Measurements from ENCODE around the gene SERPINB1.
"Not testable (repeated sequence)": the region's sequence is repeated elsewhere in the genome, so short reads cannot be mapped to it uniquely, and the experiment has no call there.

Gene SERPINB1

DNA sequence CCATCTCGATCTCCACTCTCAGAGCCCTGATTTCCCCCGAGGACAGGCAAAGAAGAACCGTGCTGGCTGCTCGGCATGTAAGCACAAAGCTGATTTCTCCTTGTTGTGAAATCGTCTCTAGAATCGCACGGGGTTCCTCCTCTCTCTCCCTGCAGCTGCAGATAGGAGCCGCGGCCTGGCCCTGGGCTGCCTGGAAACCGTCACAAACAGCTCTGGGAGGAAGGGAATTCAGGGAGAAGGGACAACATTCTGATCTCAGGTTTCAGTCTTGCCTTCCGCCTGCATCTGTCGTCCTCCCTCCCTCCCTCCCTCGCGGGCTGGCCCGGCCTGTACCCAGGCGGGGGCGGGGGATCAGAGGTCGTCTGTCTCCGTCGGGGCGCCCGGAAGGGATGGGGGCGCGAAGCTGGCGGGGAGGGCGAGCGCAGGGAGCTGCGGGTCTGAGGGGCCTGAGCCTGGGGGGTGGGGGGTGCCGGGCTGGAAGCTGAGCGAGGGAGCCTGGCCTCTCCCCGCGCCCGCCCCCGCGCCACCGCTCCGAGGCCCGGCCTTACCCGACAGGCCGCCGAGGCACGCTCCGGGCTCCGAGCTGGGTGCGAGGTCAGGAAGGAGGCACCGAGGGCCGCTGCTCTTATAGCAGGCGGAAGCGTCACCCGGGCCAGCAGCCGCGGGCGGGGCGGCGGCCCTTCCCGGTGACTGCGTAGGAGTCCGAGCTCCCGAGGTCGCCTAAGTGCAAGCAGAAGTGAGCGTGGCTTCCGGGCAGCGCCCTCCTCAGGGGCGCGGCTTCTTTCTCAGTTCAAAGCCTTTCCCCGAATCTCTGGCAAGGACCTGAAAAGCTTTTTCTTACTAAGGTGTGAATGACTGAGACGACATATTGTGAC, at the start of gene SERPINB1:
TSS of gene SERPINB1 (minus strand) at position 600 of the 875 bp plus-strand sequence. CDS start 1,277 bp downstream, outside the sequence.
- peak; percentile 80 for DNase-seq (ENCODE audit: low spot score)

DNA sequence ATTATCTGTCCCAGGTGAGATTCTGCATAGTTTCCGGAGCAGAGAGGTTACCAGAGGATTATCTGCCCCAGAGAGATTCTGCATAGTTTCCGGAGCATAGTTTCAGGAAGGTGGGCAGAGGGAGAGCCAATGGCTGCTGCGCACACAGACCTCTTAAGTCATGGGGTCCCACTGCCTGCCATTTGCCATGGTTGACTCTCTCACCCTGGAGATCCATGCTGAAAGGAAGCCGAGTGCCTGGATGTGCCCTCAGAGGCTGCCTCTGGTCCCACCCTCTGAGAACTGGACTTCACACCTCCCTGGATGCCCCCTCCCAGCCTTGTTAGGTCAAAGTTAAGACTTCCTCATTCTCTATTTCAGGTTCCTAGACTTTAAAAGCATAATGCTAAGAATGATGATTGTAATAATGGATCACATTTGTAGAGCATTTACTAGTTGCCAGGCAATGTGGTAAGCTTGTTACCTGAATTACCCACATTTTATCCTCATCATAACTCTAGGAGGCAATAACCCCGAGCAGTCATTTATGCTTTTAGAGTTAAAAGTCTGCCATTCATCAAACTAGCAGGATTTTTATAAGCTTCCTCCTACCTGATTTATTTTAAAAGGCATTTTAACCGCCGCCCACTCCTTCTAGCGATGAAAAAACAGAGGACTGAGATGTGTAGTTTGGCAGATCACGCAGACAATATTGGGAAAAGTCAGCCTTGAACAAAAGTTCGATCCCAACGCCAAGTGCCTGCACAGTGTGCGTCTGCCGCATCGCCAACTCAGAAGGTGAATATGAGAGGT, 49.5 kb upstream of the SERPINB1 start:
- no peak for DNase-seq (ENCODE audit: low spot score)

DNA sequence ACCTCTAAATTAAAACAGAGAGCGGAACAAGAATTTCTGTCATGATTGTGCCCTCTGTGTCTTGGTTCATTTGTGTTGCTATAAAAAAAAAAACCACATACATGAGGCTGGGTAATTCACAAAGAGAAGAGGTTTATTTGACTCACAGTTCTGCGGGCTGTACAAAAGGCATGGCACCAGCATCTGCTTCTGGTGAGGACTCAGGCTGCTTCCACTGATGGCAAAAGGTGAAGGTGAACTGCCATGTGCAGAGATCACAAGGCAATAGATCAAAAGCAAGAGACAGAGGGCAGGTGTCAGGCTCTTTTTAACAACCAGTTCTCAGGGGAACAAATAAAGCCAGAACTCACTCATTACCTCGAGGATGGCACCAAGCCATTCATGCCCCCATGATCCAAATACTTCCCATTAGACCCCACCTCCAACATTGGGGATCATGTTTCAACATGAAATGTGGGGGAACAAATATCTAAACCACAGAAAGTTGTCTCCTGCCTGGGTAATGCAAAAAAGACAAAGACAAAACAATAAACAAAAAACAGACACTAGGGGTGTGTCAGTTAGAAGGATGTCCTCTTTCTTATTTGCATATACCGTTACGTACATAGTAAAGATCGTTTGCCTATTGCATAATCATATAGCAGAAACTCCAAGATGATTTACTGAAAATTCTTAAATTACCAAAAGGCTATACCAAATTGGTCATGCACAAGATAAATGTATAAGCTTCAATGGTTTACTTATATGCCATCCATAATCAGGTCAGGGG, 44.5 kb upstream of the SERPINB1 start:
- DNase-seq (ENCODE audit: low spot score), result no peak

DNA sequence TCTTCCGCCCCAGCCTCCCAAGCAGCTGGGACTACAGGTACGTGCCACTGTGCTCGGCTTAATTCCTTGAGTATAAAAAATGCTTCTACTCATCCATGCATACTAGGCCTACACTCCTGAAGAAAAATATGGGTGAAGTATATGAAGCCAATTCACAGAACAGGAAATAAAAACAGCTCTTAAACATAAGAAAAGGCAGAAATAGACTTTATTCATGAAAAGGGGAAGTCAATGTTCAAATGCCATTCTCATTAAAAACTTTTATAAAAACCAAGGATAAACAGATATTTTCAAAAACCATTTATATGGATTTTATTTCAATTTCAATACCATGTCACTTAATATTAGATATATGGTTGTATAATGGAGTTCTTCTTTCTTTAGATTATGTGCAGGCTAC, 43.1 kb upstream of the SERPINB1 start:
- DNase-seq (ENCODE audit: low spot score), result no peak

DNA sequence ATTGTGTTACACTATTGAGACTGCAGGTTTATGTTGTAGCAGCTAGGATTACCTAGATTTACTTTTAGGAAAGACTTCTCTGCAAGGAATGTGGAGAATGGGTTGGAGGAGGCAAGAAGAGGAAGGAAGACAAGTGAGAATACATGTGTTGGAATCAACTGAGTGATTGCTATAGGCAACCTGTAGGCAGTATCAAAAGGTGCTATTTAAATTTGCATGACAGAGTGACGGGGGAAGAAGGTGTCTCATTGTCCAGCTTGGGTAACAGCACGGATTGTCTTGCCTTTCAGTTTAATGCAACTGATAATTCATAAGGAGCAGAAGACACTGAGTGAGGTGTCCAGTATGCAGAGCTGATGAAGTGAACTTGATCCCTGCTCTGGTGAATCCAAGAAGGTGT, 42.0 kb upstream of the SERPINB1 start:
- no peak for DNase-seq (ENCODE audit: low spot score)

DNA sequence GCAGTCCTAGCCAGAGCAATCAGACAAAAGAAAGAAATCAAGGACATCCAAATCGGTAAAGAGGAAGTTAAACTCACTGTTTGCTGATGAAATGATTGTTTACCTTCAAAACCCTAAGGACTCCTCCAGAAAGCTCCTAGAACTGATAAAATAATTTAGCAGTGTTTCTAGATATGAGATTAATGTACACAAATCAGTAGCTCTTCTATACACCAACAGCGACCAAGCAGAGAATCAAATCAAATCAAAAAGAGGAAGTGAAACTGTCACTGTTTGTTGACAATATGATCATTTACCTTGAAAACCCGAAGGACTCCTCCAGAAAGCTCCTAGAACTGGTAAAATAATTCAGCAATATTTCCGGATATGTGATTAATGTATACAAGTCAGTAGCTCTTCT, 39.8 kb upstream of the SERPINB1 start:
- no peak for DNase-seq (ENCODE audit: low spot score)

DNA sequence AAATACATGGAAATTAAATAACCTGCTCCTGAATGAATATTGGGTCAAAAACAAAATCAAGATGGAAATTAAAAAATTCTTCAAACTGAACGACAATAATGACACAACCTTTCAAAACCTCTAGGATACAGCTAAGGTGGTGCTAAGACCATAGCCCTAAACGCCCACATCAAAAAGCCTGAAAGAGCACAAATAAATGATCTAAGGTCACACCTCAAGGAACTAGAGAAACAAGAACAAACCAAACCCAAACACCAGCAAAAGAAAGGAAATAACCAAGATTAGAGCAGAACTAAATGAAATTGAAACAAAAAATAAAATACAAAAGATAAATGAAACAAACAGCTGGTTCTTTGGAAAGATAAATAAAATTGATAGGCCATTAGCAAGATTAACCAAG, 38.5 kb upstream of the SERPINB1 start:
- not testable (repeated sequence) for DNase-seq (ENCODE audit: low spot score)

DNA sequence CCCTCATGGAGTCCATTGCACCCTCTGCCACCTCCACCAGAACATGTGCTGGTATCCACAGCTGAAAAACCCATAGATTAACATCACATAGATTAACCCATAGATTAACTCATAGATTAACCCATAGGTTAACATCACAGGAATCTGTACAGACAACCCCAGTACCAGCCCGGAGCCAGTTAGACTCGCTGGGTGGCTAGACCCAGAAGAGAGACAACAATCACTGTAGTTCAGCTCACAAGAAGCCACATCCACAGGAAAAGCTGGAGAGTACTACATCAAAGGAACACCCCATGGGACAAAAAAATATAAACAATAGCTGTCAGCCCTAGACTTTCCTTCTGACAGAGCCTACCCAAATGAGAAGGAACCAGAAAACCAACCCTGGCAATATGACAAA, 36.3 kb upstream of the SERPINB1 start:
- DNase-seq (ENCODE audit: low spot score), result no peak

DNA sequence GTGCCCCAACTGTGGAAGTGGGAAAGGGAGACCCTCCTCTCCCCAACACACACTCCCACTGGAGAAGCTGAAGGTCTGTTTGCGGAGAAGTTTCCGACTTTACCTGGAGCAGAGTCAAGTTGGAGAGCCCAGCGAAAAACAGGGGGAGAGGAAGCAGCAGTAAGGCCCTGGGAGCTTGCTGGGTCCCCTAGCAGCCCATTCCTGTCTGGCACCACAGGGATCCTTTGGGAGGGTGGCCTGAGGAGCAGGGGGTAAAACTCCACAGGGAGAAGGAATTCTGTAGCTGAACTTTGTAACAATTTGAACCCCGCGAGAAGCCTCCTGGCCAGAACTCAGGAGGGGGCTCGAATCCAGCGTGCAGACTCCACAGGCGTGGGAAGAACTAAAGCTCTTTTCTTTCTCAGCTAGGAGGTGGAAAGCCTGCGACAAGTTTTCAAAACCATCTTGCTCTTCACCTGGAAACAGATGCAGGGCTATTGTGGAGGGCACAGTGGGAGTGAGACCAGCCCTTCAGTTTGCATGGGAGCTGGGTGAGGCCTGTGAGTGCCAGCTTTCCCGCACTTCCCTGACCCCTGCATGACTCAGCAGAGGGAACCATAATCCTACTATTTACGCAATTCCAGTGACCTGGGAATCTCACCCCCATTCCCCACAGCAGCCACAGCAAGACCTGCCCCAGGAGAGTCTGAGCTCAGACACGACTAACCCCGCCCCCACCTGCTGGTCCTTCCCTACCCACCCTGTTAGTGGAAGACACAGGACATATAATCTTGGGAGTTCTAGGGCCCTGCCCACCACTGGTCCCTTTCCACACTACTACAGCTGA, 35.6 kb upstream of the SERPINB1 start:
- DNase-seq (ENCODE audit: low spot score), result no peak

DNA sequence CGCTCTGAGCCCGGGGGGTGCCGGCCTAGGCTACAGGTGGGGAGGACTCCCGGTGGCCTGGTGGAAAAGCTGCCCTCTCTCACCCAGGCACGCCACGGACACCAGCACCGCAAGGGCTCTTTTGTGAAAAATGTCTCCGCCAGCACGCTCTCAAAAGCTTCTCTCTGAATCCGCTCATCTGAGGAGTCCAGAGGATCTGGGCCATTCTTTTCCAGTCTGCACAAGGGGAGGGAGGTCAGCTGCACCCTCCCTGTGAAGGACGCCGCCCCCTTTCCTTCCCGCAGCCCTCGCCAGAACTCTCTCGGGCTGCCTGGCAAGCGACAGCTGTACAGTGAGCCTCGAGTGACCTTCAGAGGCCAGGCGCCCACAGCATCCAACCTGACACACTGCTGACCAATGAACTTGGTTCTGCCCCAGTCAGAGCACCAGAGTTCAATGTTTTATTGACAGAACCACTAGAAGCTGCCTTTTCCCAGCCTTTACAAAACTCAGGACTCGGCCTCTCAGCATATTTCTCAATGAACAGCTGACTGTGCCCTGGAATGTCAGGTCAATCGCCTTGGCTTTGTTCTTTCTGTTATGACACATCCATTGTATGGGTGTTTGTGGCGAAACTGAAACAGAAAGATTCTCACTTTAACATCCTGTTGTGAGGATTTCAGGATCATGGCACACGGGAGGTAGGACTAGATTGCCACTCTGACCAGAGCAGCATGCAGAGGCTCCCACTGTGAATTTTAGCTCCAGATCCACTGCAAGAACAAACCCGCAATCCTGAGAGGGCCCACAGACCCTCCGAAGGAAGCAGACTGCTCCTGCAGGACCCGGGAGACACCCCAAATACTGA, 34.8 kb upstream of the SERPINB1 start:
- DNase-seq (ENCODE audit: low spot score), result peak; percentile 87

DNA sequence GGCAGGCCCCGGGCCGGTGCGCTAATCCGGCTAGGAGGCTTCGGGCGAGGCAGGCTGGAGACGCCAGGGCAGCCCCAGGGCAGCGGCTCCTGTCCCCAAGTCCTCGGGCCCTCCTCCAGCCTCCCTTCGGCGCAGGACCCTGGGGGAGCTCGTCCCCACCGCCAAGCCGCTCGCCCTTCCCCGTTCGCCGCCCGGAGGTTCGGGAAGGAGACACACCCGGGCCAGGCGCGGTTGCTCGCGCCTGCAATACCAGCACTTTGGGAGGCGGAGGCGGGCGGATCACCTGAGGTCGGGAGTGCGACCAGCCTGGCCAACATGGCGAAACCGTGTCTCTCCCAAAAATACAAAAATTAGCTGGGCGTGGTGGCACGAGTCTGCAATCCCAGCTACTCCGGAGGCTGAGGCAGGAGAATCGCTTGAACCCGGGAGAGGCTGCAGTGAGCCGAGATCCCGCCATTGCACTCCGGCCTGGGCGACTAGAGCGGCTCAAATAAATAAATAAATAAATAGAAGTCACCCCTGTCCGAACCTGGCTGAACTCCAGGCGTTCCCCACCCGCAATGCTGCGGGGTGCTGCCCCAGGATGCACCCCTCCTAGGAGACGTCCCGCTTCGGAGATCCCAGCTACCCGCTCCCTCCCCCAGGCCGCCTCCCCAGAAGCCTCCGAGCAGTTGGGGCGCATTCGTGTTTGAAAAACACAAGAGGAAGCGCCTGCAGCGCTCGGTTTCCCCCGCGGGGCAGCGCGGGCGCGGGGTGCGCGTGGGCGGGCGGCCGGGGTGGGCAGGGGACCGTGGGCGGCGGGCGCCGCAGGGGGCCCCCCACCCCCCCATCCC, 33.9 kb upstream of the SERPINB1 start:
- DNase-seq (ENCODE audit: low spot score), result peak; percentile 36

DNA sequence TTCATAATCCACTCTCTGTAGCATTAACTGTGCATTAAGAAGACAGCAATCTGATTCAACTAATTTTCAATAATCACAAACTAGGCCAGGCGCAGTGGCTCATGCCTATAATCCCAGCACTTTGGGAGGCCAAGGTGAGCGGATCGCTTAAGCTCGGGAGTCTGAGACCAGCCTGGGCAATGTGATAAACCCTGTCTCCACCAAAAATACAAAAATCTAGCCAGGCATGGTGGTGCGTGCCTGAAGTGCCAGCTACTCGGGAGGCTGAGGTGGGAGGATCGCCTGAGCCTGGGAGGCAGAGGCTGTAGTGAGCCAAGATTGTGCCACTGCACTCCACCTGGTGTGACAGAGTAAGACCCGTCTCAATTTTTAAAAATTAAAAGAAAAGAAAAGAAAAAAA, 32.0 kb upstream of the SERPINB1 start:
- no peak for DNase-seq (ENCODE audit: low spot score)

DNA sequence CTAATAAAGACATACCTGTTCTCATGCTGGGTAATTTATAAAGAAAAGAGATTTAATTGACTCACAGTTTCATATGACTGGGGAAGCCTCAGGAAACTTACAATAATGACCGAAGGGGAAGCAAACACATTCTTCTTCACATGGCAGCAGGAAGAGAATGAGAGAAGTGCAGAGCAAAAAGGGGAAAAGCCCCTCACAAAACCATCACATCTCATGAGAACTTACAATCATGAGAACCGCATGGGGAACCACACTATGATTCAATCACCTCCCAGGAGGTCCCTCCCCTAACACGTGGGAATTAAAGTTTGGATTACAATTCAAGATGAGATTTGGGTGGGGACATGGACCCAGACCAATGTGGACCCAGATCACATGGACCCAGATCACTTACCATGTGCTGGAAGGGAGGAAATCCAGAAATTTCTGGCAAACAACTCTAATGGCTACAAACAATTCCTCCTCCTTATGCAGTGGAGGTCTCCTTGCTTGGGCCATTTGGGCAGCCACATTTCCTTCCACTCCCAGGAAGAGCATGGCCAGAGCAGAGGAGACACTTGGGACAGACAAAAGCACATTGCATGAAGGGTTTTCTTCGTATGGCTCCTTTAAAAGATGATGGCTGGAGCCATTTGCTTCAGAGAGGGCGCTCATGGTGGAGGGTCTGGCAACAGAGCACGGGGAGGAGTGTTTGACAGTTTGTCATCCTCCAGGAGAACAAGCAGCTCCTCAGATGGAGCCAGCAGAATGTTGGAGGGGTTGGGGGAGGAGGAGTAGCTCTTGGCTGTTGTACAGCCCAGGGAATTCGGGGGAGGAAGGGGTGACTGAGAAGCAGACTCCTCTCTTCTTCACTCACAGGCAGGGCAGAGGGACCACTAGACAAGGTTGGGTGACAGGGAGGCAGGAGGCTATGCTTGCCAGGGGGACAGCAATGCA, 31.0 kb upstream of the SERPINB1 start:
- no peak for DNase-seq (ENCODE audit: low spot score)

DNA sequence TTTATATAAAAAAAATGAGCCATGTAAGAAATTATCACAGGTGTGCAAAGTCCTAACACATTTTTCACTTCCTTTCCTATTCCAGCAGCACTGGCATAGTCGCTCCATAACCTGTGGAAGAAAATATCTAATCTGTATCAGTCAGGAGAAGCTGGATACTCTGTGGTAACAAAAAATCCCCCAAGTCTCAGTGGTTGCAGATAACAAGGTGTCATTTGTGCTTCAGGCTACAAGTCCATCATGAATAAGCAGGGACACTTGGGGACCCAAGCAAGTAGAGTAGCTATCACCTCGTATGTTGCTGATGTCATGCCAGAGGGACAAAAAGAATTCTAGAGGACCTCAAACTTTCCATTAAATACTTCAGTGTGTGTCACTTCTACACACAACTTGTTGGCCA, 30.3 kb upstream of the SERPINB1 start:
- DNase-seq (ENCODE audit: low spot score), result no peak

DNA sequence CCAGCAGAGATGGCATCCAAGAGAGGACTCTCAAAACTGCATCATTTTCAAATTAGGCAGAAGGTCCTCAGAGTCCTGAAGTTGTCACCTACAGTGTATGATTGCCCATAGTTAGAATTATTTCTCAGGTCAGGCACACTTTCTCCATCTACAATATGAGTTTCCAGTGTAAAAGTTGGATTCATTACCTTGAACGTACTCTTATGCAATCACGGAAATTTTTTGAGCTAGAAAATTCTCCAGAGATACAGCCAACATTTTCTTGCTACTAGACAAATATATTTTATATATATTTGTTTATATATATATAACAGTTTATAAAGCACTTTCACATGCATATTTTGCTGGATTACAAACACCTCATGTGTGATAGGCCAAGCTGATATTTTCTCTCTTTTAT, 29.4 kb upstream of the SERPINB1 start:
- DNase-seq (ENCODE audit: low spot score), result no peak

DNA sequence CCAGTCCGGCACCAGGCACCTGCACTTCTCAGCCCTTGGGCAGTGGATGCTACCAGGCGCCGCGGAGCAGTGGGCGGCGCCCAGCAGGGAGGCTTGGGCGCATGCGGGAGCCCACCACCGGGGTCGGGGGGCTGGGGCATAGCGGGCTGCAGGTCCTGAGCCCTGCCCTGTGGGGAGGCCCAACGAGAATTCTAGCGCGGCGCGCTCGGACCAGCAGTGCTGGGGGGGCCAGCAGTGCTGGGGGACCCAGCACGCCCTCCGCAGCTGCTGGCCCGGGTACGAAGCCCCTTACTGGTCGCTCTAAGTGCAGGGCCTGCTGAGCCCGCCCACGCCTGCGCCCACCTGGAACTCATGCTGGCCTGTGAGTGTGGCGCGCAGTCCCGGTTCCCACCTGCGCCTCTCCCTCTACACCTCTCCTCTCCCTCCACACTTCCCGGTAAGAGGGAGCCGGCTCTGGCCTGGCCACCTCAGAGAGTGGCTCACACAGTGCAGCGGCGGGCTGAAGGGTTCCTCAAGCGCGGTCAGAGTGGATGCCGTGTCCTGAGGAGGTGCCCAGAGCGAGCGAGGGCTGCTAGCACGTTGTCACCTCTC, 28.5 kb upstream of the SERPINB1 start:
- no peak for DNase-seq (ENCODE audit: low spot score)

DNA sequence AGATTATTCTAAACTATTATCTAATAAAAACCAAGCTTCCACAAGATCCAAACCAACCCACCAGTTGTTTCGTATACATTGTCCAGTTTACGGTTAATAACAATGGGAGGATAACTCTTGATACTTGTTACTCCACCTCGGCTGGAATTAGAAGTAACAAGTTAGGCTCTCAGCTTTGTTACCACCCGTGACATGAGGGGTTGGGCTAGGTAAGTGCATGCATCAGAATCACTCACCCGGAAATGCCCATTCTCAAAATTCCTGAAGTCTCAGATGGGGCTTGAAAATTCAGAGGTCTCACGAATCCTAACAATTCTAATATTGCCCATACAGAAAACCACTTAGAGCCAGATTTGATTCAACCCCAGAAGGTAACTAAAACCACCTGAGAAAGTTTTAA, 27.0 kb upstream of the SERPINB1 start:
- no peak for DNase-seq (ENCODE audit: low spot score)

DNA sequence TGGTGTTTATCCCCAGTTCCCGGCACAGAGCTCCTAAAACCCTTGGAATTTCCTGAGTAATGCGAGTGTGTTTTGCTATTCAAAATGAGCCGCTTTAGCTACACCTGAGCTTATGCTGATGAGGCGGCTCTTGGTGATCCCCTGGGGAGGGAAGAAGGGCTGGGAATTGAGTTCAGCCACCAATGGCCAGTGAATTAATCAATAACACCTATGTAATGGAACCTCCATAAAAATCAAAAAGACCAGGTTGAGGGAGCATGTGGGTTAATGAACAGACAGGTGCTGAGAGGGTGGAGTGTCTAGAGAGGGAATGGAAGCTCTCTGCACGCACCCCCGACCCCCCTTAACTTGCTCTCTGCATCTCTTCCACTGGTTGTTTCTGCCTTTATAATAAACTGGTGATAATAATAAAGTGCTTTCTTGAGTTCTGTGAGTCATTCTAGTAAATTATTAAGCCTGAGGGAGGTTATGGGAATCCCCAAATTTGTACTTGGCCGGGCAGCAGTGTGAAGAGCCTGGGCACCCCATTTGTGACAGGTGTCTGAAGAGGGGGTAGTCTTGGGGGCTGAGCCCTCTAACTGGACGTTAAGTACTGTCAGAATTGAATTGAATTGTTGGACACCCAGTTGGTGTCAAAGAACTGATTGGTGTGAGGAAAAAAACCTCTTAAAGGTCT, 24.6 kb upstream of the SERPINB1 start:
- DNase-seq (ENCODE audit: low spot score), result no peak
